ENCODE data around the gene PRSS21. TPM values are rescaled to one million over a fixed set of nuclear protein-coding genes. Genes with fewer than 3 reads are reported as not detected.

PRSS21 gene
- total RNA-seq, 1 donor from 2014 or later = not detected

- H3K4me3 Mint-ChIP-seq (ENCODE audit: unreplicated experiment) = no peak overlapping the region
- TF ChIP-seq CTCF (IDR thresholded peaks at IDR 0.05) = no peak
- peaks cover 21% of the 10 kb centered on the region for H3K27me3 Mint-ChIP-seq (ENCODE audit: unreplicated experiment)
- no peak for DNase-seq (ENCODE audit: extremely low spot score, unreplicated experiment)
- H3K36me3 Mint-ChIP-seq (ENCODE audit: unreplicated experiment) = peaks cover 1% of the 10 kb centered on the region
- no peak overlapping the region for H3K27ac Mint-ChIP-seq (ENCODE audit: unreplicated experiment)
- no peaks in the 10 kb centered on the region for H3K4me1 Mint-ChIP-seq (ENCODE audit: unreplicated experiment)
- peaks cover 11% of the 10 kb centered on the region for H3K9me3 Mint-ChIP-seq (ENCODE audit: unreplicated experiment)
Measured at GRCh38 chr16:2799205-2799858, 17.7 kb upstream of the PRSS21 start.

GRCh38 chr16:2799859-2800226, 17.2 kb upstream of the PRSS21 start:
- TF ChIP-seq CTCF (IDR thresholded peaks at IDR 0.05) = no peak
- H3K36me3 Mint-ChIP-seq (ENCODE audit: unreplicated experiment) = peaks cover 1% of the 10 kb centered on the region
- peaks cover 16% of the 10 kb centered on the region for H3K27me3 Mint-ChIP-seq (ENCODE audit: unreplicated experiment)
- H3K27ac Mint-ChIP-seq (ENCODE audit: unreplicated experiment) = no peak overlapping the region
- no peak for DNase-seq (ENCODE audit: extremely low spot score, unreplicated experiment)
- H3K4me3 Mint-ChIP-seq (ENCODE audit: unreplicated experiment) = no peak overlapping the region
- no peaks in the 10 kb centered on the region for H3K4me1 Mint-ChIP-seq (ENCODE audit: unreplicated experiment)
- H3K9me3 Mint-ChIP-seq (ENCODE audit: unreplicated experiment) = peaks cover 11% of the 10 kb centered on the region

- H3K27me3 Mint-ChIP-seq (ENCODE audit: unreplicated experiment) = peaks cover 11% of the 10 kb centered on the region
- no peak for DNase-seq (ENCODE audit: extremely low spot score, unreplicated experiment)
- peaks cover 1% of the 10 kb centered on the region for H3K36me3 Mint-ChIP-seq (ENCODE audit: unreplicated experiment)
- H3K4me1 Mint-ChIP-seq (ENCODE audit: unreplicated experiment) = no peaks in the 10 kb centered on the region
- no peak for TF ChIP-seq CTCF (IDR thresholded peaks at IDR 0.05)
- H3K9me3 Mint-ChIP-seq (ENCODE audit: unreplicated experiment) = peaks cover 11% of the 10 kb centered on the region
- no peak overlapping the region for H3K27ac Mint-ChIP-seq (ENCODE audit: unreplicated experiment)
- no peak overlapping the region for H3K4me3 Mint-ChIP-seq (ENCODE audit: unreplicated experiment)
Measured at GRCh38 chr16:2803545-2804195, 13.4 kb upstream of the PRSS21 start.

- no peak for TF ChIP-seq CTCF (IDR thresholded peaks at IDR 0.05)
- H3K36me3 Mint-ChIP-seq (ENCODE audit: unreplicated experiment) = peaks cover 1% of the 10 kb centered on the region
- H3K27me3 Mint-ChIP-seq (ENCODE audit: unreplicated experiment) = peaks cover 20% of the 10 kb centered on the region
- H3K4me1 Mint-ChIP-seq (ENCODE audit: unreplicated experiment) = no peaks in the 10 kb centered on the region
- H3K27ac Mint-ChIP-seq (ENCODE audit: unreplicated experiment) = no peak overlapping the region
- H3K9me3 Mint-ChIP-seq (ENCODE audit: unreplicated experiment) = peaks cover 11% of the 10 kb centered on the region
- no peak for DNase-seq (ENCODE audit: extremely low spot score, unreplicated experiment)
- H3K4me3 Mint-ChIP-seq (ENCODE audit: unreplicated experiment) = no peak overlapping the region
Measured at GRCh38 chr16:2804728-2805127, 12.3 kb upstream of the PRSS21 start.

GRCh38 chr16:2806286-2806685, 10.8 kb upstream of the PRSS21 start:
- TF ChIP-seq CTCF (IDR thresholded peaks at IDR 0.05) = no peak
- peaks cover 1% of the 10 kb centered on the region for H3K36me3 Mint-ChIP-seq (ENCODE audit: unreplicated experiment)
- no peaks in the 10 kb centered on the region for H3K4me1 Mint-ChIP-seq (ENCODE audit: unreplicated experiment)
- H3K9me3 Mint-ChIP-seq (ENCODE audit: unreplicated experiment) = peaks cover 11% of the 10 kb centered on the region
- peaks cover 29% of the 10 kb centered on the region for H3K27me3 Mint-ChIP-seq (ENCODE audit: unreplicated experiment)
- no peak for DNase-seq (ENCODE audit: extremely low spot score, unreplicated experiment)
- no peak overlapping the region for H3K4me3 Mint-ChIP-seq (ENCODE audit: unreplicated experiment)
- H3K27ac Mint-ChIP-seq (ENCODE audit: unreplicated experiment) = no peak overlapping the region
